ENCODE data around the gene TNFSF10. TPM values are rescaled to one million over a fixed set of nuclear protein-coding genes. Genes with fewer than 3 reads are reported as not detected.

Gene TNFSF10
- total and polyA plus RNA-seq, 2 of the 8 experiments (the other 6 are each of a cell fraction or from before 2014, with no cell fraction given), result 0.06 TPM; not detected in 1

DNA sequence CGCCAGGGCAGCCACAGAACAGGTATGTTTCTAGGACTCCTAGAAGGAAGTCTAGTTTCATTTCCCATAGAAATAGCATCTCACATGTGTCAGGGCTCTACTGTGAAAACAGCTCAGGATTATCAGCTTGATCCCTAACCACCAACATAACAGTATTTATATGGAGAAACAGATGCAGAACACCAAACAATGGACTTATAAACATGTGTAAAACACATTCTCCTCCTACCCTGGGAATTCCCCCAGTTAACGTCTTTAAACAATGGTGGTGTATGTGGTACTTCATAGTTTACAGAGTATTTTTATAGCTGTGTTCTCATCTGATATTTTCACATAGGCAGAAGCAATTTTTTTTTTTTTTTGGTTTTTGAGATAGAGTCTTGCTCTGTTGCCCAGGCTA is 9.7 kb downstream of the TNFSF10 start:
- ChIA-PET POLR2A (ENCODE audit: partially characterized antibody) (no interaction called here), CTCF (ENCODE audit: partially characterized antibody) (interaction anchor here (1.0 kb wide), 1 partner anchor 144 kb away, joined by 3 read pairs; no protein-coding TSS in a partner anchor)
- Histone ChIP-seq H4K8ac (ENCODE audit: extremely low read depth, insufficient read depth, low read length) (no peak overlapping the region), H3K9ac (replicated peaks in 1 of 4; ENCODE audit: extremely low read depth in 1 of 4, low read depth in 3 of 4, low read length in 3 of 4) (no peak overlapping the region), H2BK15ac (ENCODE audit: low read length) (no peak overlapping the region), H3K36me3 (ENCODE audit: control insufficient read depth in 2 of 4, insufficient read depth in 4 of 4, low read length in 3 of 4) (no peaks in the 10 kb centered on the region), H2BK12ac (ENCODE audit: low read depth, low read length) (no peak overlapping the region), H3K27me3 (replicated peaks in 1 of 4; ENCODE audit: control insufficient read depth in 3 of 4, extremely low read depth in 1 of 4, insufficient read depth in 3 of 4, low read length in 3 of 4) (peaks cover 0 to 1% (median 0%) of the 10 kb centered on the region in 4 experiments; a peak in 1 of 7 replicates), H4K5ac (ENCODE audit: insufficient read length, low read depth, low read length) (no peak overlapping the region), H3K4me2 (ENCODE audit: insufficient read depth in 1 of 2, low read depth in 2 of 2, low read length in 2 of 2) (no peak overlapping the region), H2BK5ac (ENCODE audit: low read depth, low read length) (no peak overlapping the region), H2AFZ (ENCODE audit: low read length) (no peak overlapping the region), H3K18ac (ENCODE audit: extremely low read depth, low read length) (no peak overlapping the region), H2AK5ac (ENCODE audit: low read depth, low read length) (no peak overlapping the region), H4K91ac (replicated peaks; ENCODE audit: insufficient read length, low read length) (no peak overlapping the region), H3K14ac (ENCODE audit: insufficient read length) (no peak overlapping the region), H3K79me2 (ENCODE audit: control insufficient read depth in 1 of 2, insufficient read depth in 2 of 2, low read length in 2 of 2) (no peaks in the 10 kb centered on the region), H2BK20ac (ENCODE audit: low read length) (no peak overlapping the region), H3K23ac (ENCODE audit: insufficient read length) (no peak overlapping the region), H2BK120ac (replicated peaks; ENCODE audit: low read depth, low read length) (no peak overlapping the region), H3K4me3 (ENCODE audit: extremely low read depth in 1 of 4, insufficient read depth in 2 of 4, low read depth in 3 of 4, low read length in 4 of 4) (no peak overlapping the region), H3K56ac (replicated peaks; ENCODE audit: insufficient read length, low read depth, low read length) (no peak overlapping the region), H3K27ac (ENCODE audit: low read depth, low read length) (no peak overlapping the region), H3K9me3 (ENCODE audit: insufficient read depth in 2 of 2, low read depth in 1 of 2, low read length in 1 of 2) (no peaks in the 10 kb centered on the region), H3K4me1 (replicated peaks in 1 of 4; ENCODE audit: control insufficient read depth in 3 of 4, insufficient read depth in 4 of 4, low read length in 3 of 4) (0 out of 7 replicates have a peak, but pooled peaks cover 0 to 2% (median under 1%) of the 10 kb centered on the region in 4 experiments), H3K23me2 (ENCODE audit: low read depth, low read length) (no peaks in the 10 kb centered on the region), H3K4ac (replicated peaks; ENCODE audit: insufficient read length, low read depth, low read length) (no peak overlapping the region), H4K20me1 (replicated peaks in 1 of 2; ENCODE audit: control insufficient read depth in 1 of 2, insufficient read depth in 2 of 2, low read length in 2 of 2) (no peaks in the 10 kb centered on the region), H3K79me1 (ENCODE audit: low read depth, low read length) (no peaks in the 10 kb centered on the region)
- 79% methylated on average over 2 of the region's 2 CpGs; no CpG with 5 or more reads in 1 of the 2 experiments for WGBS, 2 experiments (ENCODE audit: extremely low coverage in 1 of 2, insufficient coverage in 1 of 2, insufficient read length in 1 of 2, insufficient replicate concordance in 2 of 2, low coverage in 1 of 2, low lambda C conversion rate in 2 of 2, missing lambda C conversion rate in 1 of 2)
- FAIRE-seq (no peak), DNase-seq (ENCODE audit: low read depth in 1 of 2, low spot score in 2 of 2) (no peak)

Measured in H1 (cell line).